ENCODE results near the gene PEX1. TPM values are rescaled to one million over a fixed set of nuclear protein-coding genes. Genes with fewer than 3 reads are reported as not detected.
"Not testable (repeated sequence)": the region's sequence is repeated elsewhere in the genome, so short reads cannot be mapped to it uniquely, and the experiment has no call there.

The PEX1 gene
- total and polyA plus RNA-seq, 2 experiments from 2014 or later, result 20.8 to 25.9 TPM

DNA sequence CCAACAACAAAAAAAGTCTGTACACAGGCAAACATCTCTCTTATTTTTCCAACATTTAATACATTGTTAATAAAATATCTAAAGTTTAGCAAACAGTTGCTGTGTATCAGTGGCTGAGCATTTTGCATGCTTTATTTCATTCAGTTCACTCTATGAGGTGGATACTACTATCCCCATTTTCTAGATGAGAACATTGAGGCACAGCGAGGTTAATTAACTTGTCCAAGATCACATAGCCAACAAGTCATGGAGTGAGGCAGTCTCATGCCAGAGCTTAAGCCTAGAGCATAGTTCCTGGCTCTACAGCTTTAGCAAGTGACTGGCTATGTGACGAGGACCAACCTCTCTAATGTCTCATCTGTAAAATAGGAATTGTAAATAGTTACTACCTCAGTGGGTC, 76.7 kb downstream of the PEX1 start:
- no peaks in the 10 kb centered on the region for H3K9me3 ChIP-seq (ENCODE audit: low read depth)
- no peak overlapping the region for H3K4me3 ChIP-seq
- peaks cover 69% of the 10 kb centered on the region for H3K36me3 ChIP-seq
- peaks cover 9% of the 10 kb centered on the region for H3K4me1 ChIP-seq (ENCODE audit: low read depth)
- no peak for DNase-seq (ENCODE audit: low read depth in 1 of 2, low spot score in 1 of 2)
- TF ChIP-seq, protein P1, sequence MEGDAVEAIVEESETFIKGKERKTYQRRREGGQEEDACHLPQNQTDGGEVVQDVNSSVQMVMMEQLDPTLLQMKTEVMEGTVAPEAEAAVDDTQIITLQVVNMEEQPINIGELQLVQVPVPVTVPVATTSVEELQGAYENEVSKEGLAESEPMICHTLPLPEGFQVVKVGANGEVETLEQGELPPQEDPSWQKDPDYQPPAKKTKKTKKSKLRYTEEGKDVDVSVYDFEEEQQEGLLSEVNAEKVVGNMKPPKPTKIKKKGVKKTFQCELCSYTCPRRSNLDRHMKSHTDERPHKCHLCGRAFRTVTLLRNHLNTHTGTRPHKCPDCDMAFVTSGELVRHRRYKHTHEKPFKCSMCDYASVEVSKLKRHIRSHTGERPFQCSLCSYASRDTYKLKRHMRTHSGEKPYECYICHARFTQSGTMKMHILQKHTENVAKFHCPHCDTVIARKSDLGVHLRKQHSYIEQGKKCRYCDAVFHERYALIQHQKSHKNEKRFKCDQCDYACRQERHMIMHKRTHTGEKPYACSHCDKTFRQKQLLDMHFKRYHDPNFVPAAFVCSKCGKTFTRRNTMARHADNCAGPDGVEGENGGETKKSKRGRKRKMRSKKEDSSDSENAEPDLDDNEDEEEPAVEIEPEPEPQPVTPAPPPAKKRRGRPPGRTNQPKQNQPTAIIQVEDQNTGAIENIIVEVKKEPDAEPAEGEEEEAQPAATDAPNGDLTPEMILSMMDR (IDR thresholded peaks at IDR 0.05; ENCODE audit: low read depth, low read length), result no peak
- H3K27ac ChIP-seq, result no peak overlapping the region
- H3K27me3 ChIP-seq, result no peaks in the 10 kb centered on the region

DNA sequence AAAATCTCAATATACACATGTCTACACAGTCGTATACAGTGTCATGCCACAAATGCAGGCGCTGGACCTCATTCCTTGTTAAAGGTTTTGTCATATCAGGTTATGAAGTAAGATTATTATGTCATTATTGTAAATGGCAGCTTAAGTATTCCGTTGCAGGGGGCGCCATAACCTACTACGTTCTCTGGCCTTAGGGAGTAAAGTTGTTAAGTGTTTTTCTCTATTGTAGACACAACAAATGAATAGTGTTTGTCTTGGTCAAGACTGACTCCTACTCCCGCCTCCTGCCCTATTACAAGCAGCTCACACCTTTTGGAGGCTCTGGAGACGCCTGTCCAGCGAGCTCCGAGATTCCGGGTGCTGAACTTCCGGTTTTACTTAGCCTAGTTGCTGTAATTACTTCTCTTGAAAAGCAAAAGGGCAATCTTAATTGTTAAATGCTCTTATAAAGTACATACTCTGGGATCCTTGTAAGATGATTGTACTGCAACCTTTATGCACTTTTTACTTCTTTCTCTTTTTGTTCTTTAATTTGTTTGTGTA, 80.0 kb downstream of the PEX1 start:
- peak; percentile 54 to 66 for DNase-seq (ENCODE audit: low read depth in 1 of 2, low spot score in 1 of 2)
- Histone ChIP-seq H3K4me3 (peak overlapping the region; percentile 92), H3K27ac (peak overlapping the region; percentile 96)

DNA sequence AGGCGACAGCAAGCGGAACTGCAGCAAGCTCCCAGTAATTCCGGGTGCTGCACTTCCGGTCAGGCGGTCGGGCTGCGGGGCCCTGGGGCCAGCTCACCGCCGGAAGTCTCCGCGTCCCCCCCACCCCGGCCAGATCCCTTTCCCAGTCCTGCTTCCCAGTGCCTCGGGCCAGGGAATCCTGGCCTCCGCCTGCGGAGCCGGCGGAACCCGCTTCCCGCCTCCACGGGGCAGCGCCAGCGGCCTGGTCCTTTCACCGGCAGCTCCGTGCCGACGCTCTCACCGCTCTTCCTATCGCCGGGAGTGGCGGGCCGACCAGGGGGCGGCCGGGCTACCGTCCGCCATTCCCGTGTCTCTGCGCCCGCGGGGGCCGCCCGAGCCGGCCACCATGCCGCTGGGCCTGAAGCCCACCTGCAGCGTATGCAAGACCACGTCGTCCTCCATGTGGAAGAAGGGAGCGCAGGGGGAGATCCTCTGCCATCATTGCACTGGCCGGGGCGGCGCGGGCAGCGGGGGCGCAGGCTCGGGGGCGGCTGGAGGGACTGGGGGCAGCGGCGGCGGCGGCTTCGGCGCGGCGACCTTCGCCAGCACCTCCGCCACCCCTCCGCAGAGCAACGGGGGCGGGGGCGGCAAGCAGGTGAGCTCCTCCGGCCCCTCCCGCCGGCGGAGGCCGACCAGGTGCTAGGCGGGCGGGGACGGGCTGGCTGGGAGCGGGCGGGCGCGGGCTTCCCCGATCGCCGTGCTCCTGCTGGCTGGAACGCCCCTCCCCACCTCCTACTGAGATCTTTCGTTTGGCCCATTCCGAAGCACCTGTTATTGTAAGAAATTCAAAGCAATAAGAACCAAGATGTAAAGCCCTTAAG, 80.7 kb downstream of the PEX1 start, which contains the start of gene GATAD1:
GATAD1 (plus strand) TSS at position 138 of the 860 bp plus-strand sequence; CDS start at position 386, 248 bp downstream.
- H3K27me3 ChIP-seq, result no peaks in the 10 kb centered on the region
- H3K9me3 ChIP-seq (ENCODE audit: low read depth), result no peaks in the 10 kb centered on the region
- peak; percentile 93 to 95 for DNase-seq (ENCODE audit: low read depth in 1 of 2, low spot score in 1 of 2)
- TF ChIP-seq, protein P1 (IDR thresholded peaks at IDR 0.05; ENCODE audit: low read depth, low read length), result peak; percentile 87
- H3K27ac ChIP-seq, result peak within 1 kb of the TSS; percentile 96
- peak within 1 kb of the TSS; percentile 92 for H3K4me3 ChIP-seq
- peaks cover 9% of the 10 kb centered on the region for H3K4me1 ChIP-seq (ENCODE audit: low read depth)
- H3K36me3 ChIP-seq, result peaks cover 30% of the 10 kb centered on the region

More for the DNA sequence above, 80.0 kb downstream of the PEX1 start:
- H3K9me3 ChIP-seq (ENCODE audit: low read depth), result no peaks in the 10 kb centered on the region
- H3K4me1 ChIP-seq (ENCODE audit: low read depth), result peaks cover 9% of the 10 kb centered on the region
- no peaks in the 10 kb centered on the region for H3K27me3 ChIP-seq
- TF ChIP-seq, protein P1 (IDR thresholded peaks at IDR 0.05; ENCODE audit: low read depth, low read length), result peak; percentile 48
- H3K36me3 ChIP-seq, result peaks cover 37% of the 10 kb centered on the region

DNA sequence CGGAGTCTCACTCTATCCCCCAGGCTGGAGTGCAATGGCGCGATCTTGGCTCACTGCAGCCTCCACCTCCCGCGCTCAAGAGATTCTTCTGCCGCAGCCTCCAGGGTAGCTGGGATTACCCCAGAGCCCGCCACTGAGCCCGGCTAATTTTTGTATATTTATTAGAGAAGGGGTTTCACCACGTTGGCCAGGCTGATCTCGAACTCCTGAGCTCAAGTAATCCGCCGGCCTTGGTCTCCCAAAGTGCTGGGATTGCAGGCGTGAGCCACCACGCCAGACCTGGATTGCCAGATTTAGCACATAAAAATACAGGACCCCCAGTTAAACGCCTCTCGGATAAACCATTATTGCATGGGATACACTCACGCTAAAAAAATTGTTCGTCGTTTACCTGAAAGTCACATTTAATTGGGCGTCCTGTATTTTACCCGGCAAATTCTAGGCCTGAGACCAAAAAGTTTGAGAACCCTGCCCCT, 81.4 kb downstream of the PEX1 start:
- H3K4me3 ChIP-seq, result peak overlapping the region; percentile 92
- H3K9me3 ChIP-seq (ENCODE audit: low read depth), result no peaks in the 10 kb centered on the region
- peak overlapping the region; percentile 12 for H3K27ac ChIP-seq
- peaks cover 23% of the 10 kb centered on the region for H3K36me3 ChIP-seq
- DNase-seq (ENCODE audit: low read depth in 1 of 2, low spot score in 1 of 2), result no peak
- peaks cover 9% of the 10 kb centered on the region for H3K4me1 ChIP-seq (ENCODE audit: low read depth)
- H3K27me3 ChIP-seq, result no peaks in the 10 kb centered on the region
- TF ChIP-seq, protein P1 (IDR thresholded peaks at IDR 0.05; ENCODE audit: low read depth, low read length), result no peak

DNA sequence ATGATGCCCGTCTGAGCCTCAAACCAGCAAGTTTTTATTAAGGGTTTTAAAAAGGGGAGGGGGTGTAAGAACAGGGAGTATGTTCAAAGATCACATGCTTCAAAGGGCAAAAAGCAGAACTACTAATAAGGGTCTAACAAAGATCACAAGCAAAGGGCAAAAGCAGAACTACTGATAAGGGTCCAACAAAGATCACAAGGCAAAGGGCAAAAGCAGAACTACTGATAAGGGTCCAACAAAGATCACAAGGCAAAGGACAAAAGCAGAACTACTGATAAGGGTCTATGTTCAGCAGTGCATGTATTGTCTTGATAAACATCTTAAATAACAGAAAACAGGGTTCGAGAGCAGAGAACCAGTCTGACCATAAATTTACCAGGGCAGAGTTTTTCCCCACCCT, 85.6 kb downstream of the PEX1 start:
- not testable (repeated sequence) for H3K4me1 ChIP-seq (ENCODE audit: low read depth); H3K4me3 ChIP-seq; H3K36me3 ChIP-seq; H3K9me3 ChIP-seq (ENCODE audit: low read depth); H3K27ac ChIP-seq; DNase-seq (ENCODE audit: low read depth in 1 of 2, low spot score in 1 of 2); H3K27me3 ChIP-seq

Measured in cardiac muscle cell (in vitro differentiated cells and primary cell).